Measurements from ENCODE around the gene GTF2E1.
"Not testable (repeated sequence)": the region's sequence is repeated elsewhere in the genome, so short reads cannot be mapped to it uniquely, and the experiment has no call there.

GRCh38 chr3:120719167-120719834, 23.2 kb upstream of the GTF2E1 start:
- TF ChIP-seq CTCF (optimal IDR thresholded peaks at IDR 0.05 in 1 of 3, IDR thresholded peaks at IDR 0.05 in 1 of 3, conservative IDR thresholded peaks at IDR 0.05 in 1 of 3; ENCODE audit: extremely low read depth in 1 of 3, insufficient read depth in 2 of 3, low read length in 3 of 3); EZH2 (IDR thresholded peaks at IDR 0.05; ENCODE audit: low read length): not testable (repeated sequence)
